ENCODE data around the gene ZNF780A.

DNA sequence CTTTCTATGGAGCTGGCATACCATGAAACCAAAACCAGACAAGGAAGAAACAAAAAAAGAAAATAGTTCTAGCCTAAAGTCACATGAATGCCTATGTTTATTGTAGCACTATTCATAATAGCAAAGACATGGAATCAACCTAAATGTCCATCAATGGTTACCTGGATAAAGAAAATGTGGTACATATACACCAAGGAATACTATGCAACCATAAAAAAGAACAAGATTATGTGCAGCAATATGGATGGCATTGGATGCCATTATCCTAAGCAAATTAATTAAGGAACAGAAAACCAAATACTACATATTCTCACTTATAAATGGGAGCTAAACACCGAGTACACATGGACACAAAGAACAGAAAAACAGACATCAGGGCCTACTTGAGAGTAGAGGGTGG is 10.5 kb downstream of the ZNF780A start:
- TF ChIP-seq CTCF (IDR thresholded peaks at IDR 0.05) (no peak), POLR2A (IDR thresholded peaks at IDR 0.05) (no peak)
